K562 (cell line): ENCODE data around the gene DTL. TPM values are rescaled to one million over a fixed set of nuclear protein-coding genes. Genes with fewer than 3 reads are reported as not detected.

Experiments used
- ARID1B ChIP-seq: fragments of 450-650 bp; IDR thresholded peaks from 2 replicates; pipeline ENCODE4 v1.6.1; 2016; ENCODE audit warnings: antibody characterized with exemption, mild to moderate bottlenecking, inconsistent platforms
- BRF2 ChIP-seq: IDR thresholded peaks from 3 replicates; pipeline ENCODE4 v1.6.1; 2011; ENCODE audit warnings: borderline replicate concordance, mild to moderate bottlenecking; ENCODE audit not compliant: insufficient read length, insufficient read depth
- CREB3L1 ChIP-seq: fragments of 450-650 bp; IDR thresholded peaks from 2 replicates; pipeline ENCODE4 v1.6.1; 2014; ENCODE audit warnings: low read depth, mild to moderate bottlenecking, moderate library complexity, borderline replicate concordance
- ELK1 ChIP-seq: sonication (generic); formaldehyde crosslinking; IDR thresholded peaks from 2 replicates; pipeline ENCODE4 v1.8.1; 2022; ENCODE audit warnings: missing genetic modification reagents
- HMG20A ChIP-seq: fragments of 450-650 bp; formaldehyde crosslinking; conservative IDR thresholded peaks from 2 replicates; pipeline ENCODE4 v1.4.0; 2020; ENCODE audit warnings: mild to moderate bottlenecking, mixed read lengths
- JUNB ChIP-seq: fragments of 450-650 bp; formaldehyde crosslinking; conservative IDR thresholded peaks from 2 replicates; pipeline ENCODE4 v1.4.0; 2020; ENCODE audit warnings: mild to moderate bottlenecking
- MIER1 ChIP-seq: fragments of 450-650 bp; IDR thresholded peaks from 2 replicates; pipeline ENCODE4 v1.6.1; 2016; ENCODE audit warnings: antibody characterized with exemption, mild to moderate bottlenecking, low read depth
- MNT ChIP-seq, 2 experiments: fragments of 450-650 bp; conservative IDR thresholded peaks; 2 replicates each; pipeline ENCODE4 v1.6.1; 2017; ENCODE audit warnings: mild to moderate bottlenecking in 2 of 2, moderate library complexity in 2 of 2
- NCOR1 ChIP-seq: fragments of 450-650 bp; IDR thresholded peaks from 2 replicates; pipeline ENCODE4 v1.6.1; 2016; ENCODE audit warnings: mild to moderate bottlenecking, moderate library complexity
- NFE2 ChIP-seq: IDR thresholded peaks from 2 replicates; pipeline ENCODE4 v1.6.1; 2014; ENCODE audit warnings: antibody characterized with exemption, low read depth
- NR2F6 ChIP-seq: fragments of 450-650 bp; formaldehyde crosslinking; IDR thresholded peaks from 2 replicates; pipeline ENCODE4 v1.4.0; 2020; ENCODE audit warnings: mild to moderate bottlenecking
- OTX1 ChIP-seq: fragments of 450-650 bp; formaldehyde crosslinking; IDR thresholded peaks from 2 replicates; pipeline ENCODE4 v1.4.0; 2022; ENCODE audit warnings: mild to moderate bottlenecking
- RNF2 ChIP-seq: sonication (generic); IDR thresholded peaks from 2 replicates; pipeline ENCODE4 v1.6.1; 2016
- SFPQ ChIP-seq: fragments of 200-400 bp; formaldehyde crosslinking; IDR thresholded peaks from 2 replicates; pipeline ENCODE4 v1.6.1; 2017; ENCODE audit warnings: mild to moderate bottlenecking, low read depth, low read length, moderate library complexity
- TGIF2 ChIP-seq: sonication (generic); formaldehyde crosslinking; IDR thresholded peaks from 2 replicates; pipeline ENCODE4 v1.8.1; 2022; ENCODE audit warnings: mild to moderate bottlenecking, missing genetic modification reagents, moderate library complexity
- ZNF146 ChIP-seq: IDR thresholded peaks from one replicate; pipeline ENCODE4 v1.6.1; 2018; ENCODE audit warnings: missing compliant biosample characterization; ENCODE audit not compliant: unreplicated experiment
- ZNF175 ChIP-seq: fragments of 200-800 bp; sonication (Bioruptor generic); IDR thresholded peaks from 2 replicates; pipeline ENCODE4 v1.6.1; 2016; ENCODE audit warnings: low read depth, mild to moderate bottlenecking, missing genetic modification characterization, missing compliant biosample characterization
- ZNF695 ChIP-seq: fragments of 450-650 bp; formaldehyde crosslinking; IDR thresholded peaks from 2 replicates; pipeline ENCODE4 v1.4.0; 2020; ENCODE audit warnings: mild to moderate bottlenecking, moderate library complexity
- ZNF76 ChIP-seq: fragments of 250-450 bp; sonication (Bioruptor Pico); IDR thresholded peaks from 2 replicates; pipeline ENCODE4 v1.4.0; 2020; ENCODE audit warnings: mild to moderate bottlenecking, moderate library complexity, borderline replicate concordance
- polyA plus RNA-seq, 8 experiments: library from polyadenylated mRNA; depleted of rRNA in 4 of 8; stranded (reverse) in 5 of 8; unstranded in 3 of 8; fragments of >200 nt; fragmentation: Nextera tagmentation in 2 of 8; fragmentation: Illumina TruSeq in 1 of 8; extraction: Ambion mirVana in 2 of 8; extraction: Trizol in 1 of 8; gene quantifications; 2 replicates each; pipeline versions ENCODE4 v1.2.1 to v1.2.3, GENCODE V29; 2011 to 2014; ENCODE audit warnings: inconsistent platforms in 1 of 8, missing spikeins in 1 of 8
- total RNA-seq, 7 experiments: library from RNA; depleted of rRNA in 6 of 7; stranded (reverse); fragments of >200 nt in 6 of 7; fragmentation: Illumina TruSeq in 2 of 7; extraction: Trizol in 2 of 7; gene quantifications; 2 replicates each; pipeline versions ENCODE4 v1.2.1 to v1.2.3, GENCODE V29; 2011 to 2021; ENCODE audit warnings: low replicate concordance in 1 of 7

DTL gene
- total and polyA plus RNA-seq, 9 of the 15 experiments (the other 6 are each of a cell fraction or from before 2014, with no cell fraction given), result 38.3 to 81.0 (median 63.2) TPM

- TF ChIP-seq ZNF175 (CRISPR knock-in tag) (no peak), HMG20A (CRISPR knock-in tag) (no peak), ARID1B (peak; percentile 82), MNT (conservative IDR thresholded peaks at IDR 0.05) (peak; percentile 96 to 97), SFPQ (no peak), JUNB (no peak), ZNF695 (CRISPR knock-in tag) (peak; percentile 80; the same call in 1 of the 2 replicates), MIER1 (peak; percentile 47; the same call in 1 of the 2 replicates), NR2F6 (CRISPR knock-in tag) (no peak), NCOR1 (peak; percentile 65), NFE2 (no peak), ELK1 (CRISPR knock-in tag) (no peak), ZNF76 (CRISPR knock-in tag) (no peak), CREB3L1 (peak; percentile 51), RNF2 (peak; percentile 78), BRF2 (no peak), ZNF146 (CRISPR knock-in tag) (no peak), TGIF2 (CRISPR knock-in tag) (peak; percentile 58; the same call in 1 of the 2 replicates), OTX1 (CRISPR knock-in tag) (peak; percentile 97)
Measured at GRCh38 chr1:212035123-212035834, at the start of gene DTL, which contains the start of gene INTS7 (continued).
